Progenitor cell of endocrine pancreas (in vitro differentiated cells): ENCODE data around the gene NPR3. TPM values are rescaled to one million over a fixed set of nuclear protein-coding genes. Genes with fewer than 3 reads are reported as not detected.

Source experiments
- DNase-seq: peaks from one replicate; pipeline ENCODE4 v3.0.0; 2021; ENCODE audit warnings: low spot score; ENCODE audit not compliant: unreplicated experiment
- H3K27ac Mint-ChIP-seq: 2 replicates; pipeline ENCODE4 v1.8.0; 2021; ENCODE audit warnings: mild to moderate bottlenecking, moderate library complexity, mixed read lengths
- H3K27me3 Mint-ChIP-seq: 2 replicates; pipeline ENCODE4 v1.8.0; 2021; ENCODE audit warnings: mixed read lengths
- H3K36me3 Mint-ChIP-seq: 2 replicates; pipeline ENCODE4 v1.8.0; 2022; ENCODE audit warnings: mixed read lengths; ENCODE audit not compliant: insufficient read depth
- H3K4me1 Mint-ChIP-seq: 2 replicates; pipeline ENCODE4 v1.8.0; 2021; ENCODE audit warnings: low read depth, mixed read lengths
- H3K4me3 Mint-ChIP-seq: 2 replicates; pipeline ENCODE4 v1.8.0; 2021; ENCODE audit warnings: low read depth, mild to moderate bottlenecking, moderate library complexity, mixed read lengths
- H3K9me3 Mint-ChIP-seq: 2 replicates; pipeline ENCODE4 v1.8.0; 2021; ENCODE audit warnings: low read depth, mixed read lengths
- CTCF ChIP-seq: fragments of 200-600 bp; sonication (generic); IDR thresholded peaks from one replicate; pipeline ENCODE4 v1.5.0; 2021; ENCODE audit warnings: antibody characterized with exemption, mild to moderate bottlenecking; ENCODE audit not compliant: unreplicated experiment
- total RNA-seq: library from RNA; stranded (reverse); gene quantifications from 2 replicates; pipeline ENCODE4 v1.2.1, GENCODE V29; 2021

The NPR3 gene
- total RNA-seq, 1 donor from 2014 or later: 1.0 TPM

- H3K27me3 Mint-ChIP-seq: no peaks in the 10 kb centered on the region
- DNase-seq: no peak
- peaks cover under 1% of the 10 kb centered on the region for H3K9me3 Mint-ChIP-seq
- no peak overlapping the region for H3K4me3 Mint-ChIP-seq
- H3K36me3 Mint-ChIP-seq: no peaks in the 10 kb centered on the region
- no peaks in the 10 kb centered on the region for H3K4me1 Mint-ChIP-seq
- no peak overlapping the region for H3K27ac Mint-ChIP-seq
- no peak for TF ChIP-seq CTCF
These were observed 32.6 kb upstream of the NPR3 start for GRCh38 chr5:32678472-32678871.

GRCh38 chr5:32679218-32679617, 31.9 kb upstream of the NPR3 start:
- DNase-seq: no peak
- H3K27me3 Mint-ChIP-seq: no peaks in the 10 kb centered on the region

GRCh38 chr5:32680183-32680582, 30.9 kb upstream of the NPR3 start:
- no peak for TF ChIP-seq CTCF
- H3K4me3 Mint-ChIP-seq: no peak overlapping the region
- no peak for DNase-seq
- H3K27me3 Mint-ChIP-seq: no peaks in the 10 kb centered on the region
- no peak overlapping the region for H3K27ac Mint-ChIP-seq
- H3K36me3 Mint-ChIP-seq: no peaks in the 10 kb centered on the region
- no peaks in the 10 kb centered on the region for H3K4me1 Mint-ChIP-seq
- H3K9me3 Mint-ChIP-seq: peaks cover 15% of the 10 kb centered on the region

More at GRCh38 chr5:32679218-32679617, 31.9 kb upstream of the NPR3 start:
- no peak for TF ChIP-seq CTCF
- Mint-ChIP-seq H3K27ac (no peak overlapping the region), H3K4me3 (no peak overlapping the region), H3K36me3 (no peaks in the 10 kb centered on the region), H3K4me1 (no peaks in the 10 kb centered on the region), H3K9me3 (peaks cover 8% of the 10 kb centered on the region)

- DNase-seq: no peak
- Mint-ChIP-seq H3K4me3 (no peak overlapping the region), H3K27me3 (no peaks in the 10 kb centered on the region), H3K4me1 (no peaks in the 10 kb centered on the region), H3K36me3 (no peaks in the 10 kb centered on the region), H3K9me3 (peaks cover 22% of the 10 kb centered on the region), H3K27ac (no peak overlapping the region)
- TF ChIP-seq CTCF: no peak
These were observed 28.0 kb upstream of the NPR3 start for GRCh38 chr5:32683125-32683524.

GRCh38 chr5:32684260-32684659, 26.9 kb upstream of the NPR3 start:
- no peak for DNase-seq
- no peak overlapping the region for H3K4me3 Mint-ChIP-seq
- TF ChIP-seq CTCF: no peak
- H3K36me3 Mint-ChIP-seq: no peaks in the 10 kb centered on the region
- no peaks in the 10 kb centered on the region for H3K27me3 Mint-ChIP-seq
- H3K27ac Mint-ChIP-seq: no peak overlapping the region
- H3K9me3 Mint-ChIP-seq: peaks cover 22% of the 10 kb centered on the region
- H3K4me1 Mint-ChIP-seq: no peaks in the 10 kb centered on the region
